Panc1 (cell line): ENCODE measurements around the gene IL11. TPM values are rescaled to one million over a fixed set of nuclear protein-coding genes. Genes with fewer than 3 reads are reported as not detected.

ENCODE experiments used
- ATAC-seq: fragments of 200-7000 bp; cut with Tn5 transposase; 2 replicates; pipeline ENCODE4 v1.9.1; 2020; ENCODE audit warnings: mild to moderate bottlenecking, moderate library complexity
- BruUV-seq: library from RNA; stranded (reverse); fragments of 400-500 nt; replicated peaks from 2 replicates; lab custom pipeline; 2021; lab: Mats Ljungman, UMichigan
- CTCF ChIA-PET: fragments of 300-600 bp; sonication (Branson Sonifier 250); formaldehyde crosslinking; loops from one replicate; lab custom pipeline; 2022; ENCODE audit warnings: antibody characterized with exemption; lab: Charles Lee
- POLR2A ChIA-PET: fragments of 300-600 bp; sonication (Branson Sonifier 250); formaldehyde crosslinking; loops from one replicate; lab custom pipeline; 2022; ENCODE audit warnings: antibody characterized with exemption; lab: Charles Lee
- DNase-seq: peaks from one replicate; pipeline ENCODE4 v3.0.0-alpha.2; 2010; ENCODE audit warnings: low read depth, low spot score
- H3K27ac ChIP-seq: 2 replicates; pipeline ENCODE4 v1.5.1; 2011; ENCODE audit warnings: mild to moderate bottlenecking, low read length, inconsistent platforms
- H3K27me3 ChIP-seq: fragments of 200-500 bp; sonication (Bioruptor generic); 2 replicates; pipeline ENCODE4 v1.6.0; 2014; ENCODE audit warnings: low read length, inconsistent platforms; ENCODE audit not compliant: control insufficient read depth, insufficient read depth
- H3K36me3 ChIP-seq: fragments of 200-500 bp; sonication (Bioruptor generic); 2 replicates; pipeline ENCODE4 v1.5.1; 2014; ENCODE audit warnings: inconsistent platforms, mild to moderate bottlenecking, low read length, moderate library complexity; ENCODE audit not compliant: control insufficient read depth, insufficient read depth
- H3K4me1 ChIP-seq: 2 replicates; pipeline ENCODE4 v1.5.1; 2011; ENCODE audit warnings: inconsistent platforms, mild to moderate bottlenecking, low read length, moderate library complexity; ENCODE audit not compliant: control insufficient read depth, insufficient read depth
- H3K4me3 ChIP-seq, 2 experiments: 2 replicates each; pipeline ENCODE4 v1.5.1; 2011 to 2012; ENCODE audit warnings: low read depth in 2 of 2, low read length in 2 of 2, mild to moderate bottlenecking in 2 of 2, inconsistent platforms in 1 of 2, moderate library complexity in 1 of 2
- H3K9me3 ChIP-seq: fragments of 200-500 bp; sonication (Bioruptor generic); 2 replicates; pipeline ENCODE4 v1.5.1; 2014; ENCODE audit warnings: low read depth, mild to moderate bottlenecking, inconsistent platforms, low read length, moderate library complexity; ENCODE audit not compliant: control insufficient read depth, insufficient read depth
- POLR2AphosphoS5 ChIP-seq: IDR thresholded peaks from 2 replicates; pipeline ENCODE4 v1.6.1; 2012; ENCODE audit warnings: mild to moderate bottlenecking, low read depth, low read length, moderate library complexity
- SIN3A ChIP-seq: IDR thresholded peaks from 2 replicates; pipeline ENCODE4 v1.6.1; 2012; ENCODE audit warnings: low read depth, mild to moderate bottlenecking, low read length, moderate library complexity, borderline replicate concordance; ENCODE audit not compliant: insufficient read depth
- TCF7L2 ChIP-seq: IDR thresholded peaks from 2 replicates; pipeline ENCODE4 v1.6.1; 2011; ENCODE audit warnings: mild to moderate bottlenecking, low read depth, low read length, inconsistent platforms
- in situ Hi-C: cut with HindIII; loops from 2 replicates; pipeline ENCODE4 v1.10.0; 2016; ENCODE audit warnings: low sequenced_read_pairs, low pct_unique_long_range_greater_than_20kb
- intact Hi-C: fragments of 100-400 bp; cut with micrococcal nuclease; formaldehyde crosslinking; loops from one replicate; pipeline ENCODE4 v1.10.0; 2022; ENCODE audit not compliant: unreplicated experiment
- total RNA-seq: library from RNA; stranded (reverse); gene quantifications from one replicate; pipeline ENCODE4 v1.2.1, GENCODE V29; 2021; ENCODE audit not compliant: unreplicated experiment
- TF ChIP-seq, protein P1 (sequence below): fragments of 450-650 bp; IDR thresholded peaks from 2 replicates; pipeline ENCODE4 v1.5.1; 2017; ENCODE audit warnings: mild to moderate bottlenecking
- TF ChIP-seq, protein P2 (sequence below), 2 experiments: IDR thresholded peaks; 2 replicates each; pipeline ENCODE4 v1.6.1; 2011 to 2012; ENCODE audit warnings: low read depth in 2 of 2, control low read depth in 1 of 2, low read length in 1 of 2, mild to moderate bottlenecking in 1 of 2, moderate library complexity in 1 of 2; ENCODE audit not compliant: insufficient read depth in 1 of 2

Gene IL11
- total RNA-seq, 1 experiment from 2014 or later: 4.4 TPM

DNA sequence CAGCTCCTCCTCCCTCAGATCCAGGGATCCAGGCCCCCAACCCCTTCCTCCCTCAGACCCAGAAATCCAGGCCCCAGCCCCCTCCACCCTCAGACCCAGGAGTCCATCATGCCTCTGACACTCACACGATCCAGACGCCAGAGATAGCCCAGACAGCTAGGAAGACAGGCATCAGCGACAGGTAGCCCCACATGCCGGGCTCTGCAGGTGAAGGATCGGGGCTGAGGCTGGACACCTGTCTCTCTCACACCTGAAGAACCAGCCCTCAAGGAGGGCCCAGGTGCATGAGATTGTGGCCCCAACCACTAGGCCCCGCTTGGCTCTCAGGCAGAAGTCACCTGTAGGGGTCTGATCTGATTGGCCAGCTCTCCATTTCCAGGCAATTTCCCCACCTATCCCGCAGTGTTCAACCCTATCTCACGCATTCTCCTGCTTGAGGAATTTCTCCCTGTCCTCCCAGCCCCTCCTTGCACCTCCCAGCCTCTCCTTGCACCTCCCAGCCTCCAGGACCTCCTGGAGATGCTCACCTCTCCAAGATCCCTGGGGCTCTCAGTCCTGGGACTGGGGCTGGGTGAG, 49.3 kb downstream of the IL11 start:
- in situ Hi-C loops: no loop called here
- ATAC-seq: no peak

GRCh38 chr19:55319785-55320184, 50.5 kb downstream of the IL11 start:
- in situ Hi-C loops: no loop called here
- no TSS peak for BruUV-seq
- no peak for DNase-seq
- Histone ChIP-seq H3K36me3 (no peaks in the 10 kb centered on the region), H3K4me3 (peak overlapping the region in 1 of 2 experiments; percentile 2; a peak in 1 of 4 replicates), H3K27ac (no peak overlapping the region), H3K4me1 (no peaks in the 10 kb centered on the region), H3K27me3 (no peaks in the 10 kb centered on the region), H3K9me3 (no peaks in the 10 kb centered on the region)
- intact Hi-C loops: no loop called here
- POLR2A ChIA-PET: no interaction called here
- TF ChIP-seq SIN3A (no peak), TCF7L2 (no peak), POLR2AphosphoS5 (no peak)
- TF ChIP-seq, protein P1, sequence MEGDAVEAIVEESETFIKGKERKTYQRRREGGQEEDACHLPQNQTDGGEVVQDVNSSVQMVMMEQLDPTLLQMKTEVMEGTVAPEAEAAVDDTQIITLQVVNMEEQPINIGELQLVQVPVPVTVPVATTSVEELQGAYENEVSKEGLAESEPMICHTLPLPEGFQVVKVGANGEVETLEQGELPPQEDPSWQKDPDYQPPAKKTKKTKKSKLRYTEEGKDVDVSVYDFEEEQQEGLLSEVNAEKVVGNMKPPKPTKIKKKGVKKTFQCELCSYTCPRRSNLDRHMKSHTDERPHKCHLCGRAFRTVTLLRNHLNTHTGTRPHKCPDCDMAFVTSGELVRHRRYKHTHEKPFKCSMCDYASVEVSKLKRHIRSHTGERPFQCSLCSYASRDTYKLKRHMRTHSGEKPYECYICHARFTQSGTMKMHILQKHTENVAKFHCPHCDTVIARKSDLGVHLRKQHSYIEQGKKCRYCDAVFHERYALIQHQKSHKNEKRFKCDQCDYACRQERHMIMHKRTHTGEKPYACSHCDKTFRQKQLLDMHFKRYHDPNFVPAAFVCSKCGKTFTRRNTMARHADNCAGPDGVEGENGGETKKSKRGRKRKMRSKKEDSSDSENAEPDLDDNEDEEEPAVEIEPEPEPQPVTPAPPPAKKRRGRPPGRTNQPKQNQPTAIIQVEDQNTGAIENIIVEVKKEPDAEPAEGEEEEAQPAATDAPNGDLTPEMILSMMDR: no peak
- TF ChIP-seq, protein P2, sequence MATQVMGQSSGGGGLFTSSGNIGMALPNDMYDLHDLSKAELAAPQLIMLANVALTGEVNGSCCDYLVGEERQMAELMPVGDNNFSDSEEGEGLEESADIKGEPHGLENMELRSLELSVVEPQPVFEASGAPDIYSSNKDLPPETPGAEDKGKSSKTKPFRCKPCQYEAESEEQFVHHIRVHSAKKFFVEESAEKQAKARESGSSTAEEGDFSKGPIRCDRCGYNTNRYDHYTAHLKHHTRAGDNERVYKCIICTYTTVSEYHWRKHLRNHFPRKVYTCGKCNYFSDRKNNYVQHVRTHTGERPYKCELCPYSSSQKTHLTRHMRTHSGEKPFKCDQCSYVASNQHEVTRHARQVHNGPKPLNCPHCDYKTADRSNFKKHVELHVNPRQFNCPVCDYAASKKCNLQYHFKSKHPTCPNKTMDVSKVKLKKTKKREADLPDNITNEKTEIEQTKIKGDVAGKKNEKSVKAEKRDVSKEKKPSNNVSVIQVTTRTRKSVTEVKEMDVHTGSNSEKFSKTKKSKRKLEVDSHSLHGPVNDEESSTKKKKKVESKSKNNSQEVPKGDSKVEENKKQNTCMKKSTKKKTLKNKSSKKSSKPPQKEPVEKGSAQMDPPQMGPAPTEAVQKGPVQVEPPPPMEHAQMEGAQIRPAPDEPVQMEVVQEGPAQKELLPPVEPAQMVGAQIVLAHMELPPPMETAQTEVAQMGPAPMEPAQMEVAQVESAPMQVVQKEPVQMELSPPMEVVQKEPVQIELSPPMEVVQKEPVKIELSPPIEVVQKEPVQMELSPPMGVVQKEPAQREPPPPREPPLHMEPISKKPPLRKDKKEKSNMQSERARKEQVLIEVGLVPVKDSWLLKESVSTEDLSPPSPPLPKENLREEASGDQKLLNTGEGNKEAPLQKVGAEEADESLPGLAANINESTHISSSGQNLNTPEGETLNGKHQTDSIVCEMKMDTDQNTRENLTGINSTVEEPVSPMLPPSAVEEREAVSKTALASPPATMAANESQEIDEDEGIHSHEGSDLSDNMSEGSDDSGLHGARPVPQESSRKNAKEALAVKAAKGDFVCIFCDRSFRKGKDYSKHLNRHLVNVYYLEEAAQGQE (IDR thresholded peaks at IDR 0.05; ENCODE audit: insufficient read depth in 1 of 2, low read depth in 2 of 2, low read length in 1 of 2): no peak
- peak; percentile 91 for ATAC-seq
- CTCF ChIA-PET: no interaction called here

More for the DNA sequence above, 49.3 kb downstream of the IL11 start:
- no TSS peak for BruUV-seq
- H3K27ac ChIP-seq: no peak overlapping the region
- no peaks in the 10 kb centered on the region for H3K9me3 ChIP-seq
- no peak overlapping the region for H3K4me3 ChIP-seq
- TF ChIP-seq POLR2AphosphoS5 (no peak), SIN3A (no peak), TCF7L2 (no peak)
- TF ChIP-seq, protein P1: no peak
- TF ChIP-seq, protein P2 (IDR thresholded peaks at IDR 0.05; ENCODE audit: insufficient read depth in 1 of 2, low read depth in 2 of 2, low read length in 1 of 2): no peak
- ChIA-PET POLR2A (interaction anchor here (1.5 kb wide), 1 partner anchor 18 kb away, joined by 4 read pairs; the partner anchor contains the start of gene KMT5C), CTCF (interaction anchor here (0.6 to 0.9 kb wide), 2 partner anchors 19 to 179 kb away, joined by 3 read pairs; no protein-coding TSS in a partner anchor)
- no peaks in the 10 kb centered on the region for H3K36me3 ChIP-seq
- H3K4me1 ChIP-seq: no peaks in the 10 kb centered on the region
- intact Hi-C loops: no loop called here
- no peaks in the 10 kb centered on the region for H3K27me3 ChIP-seq
- no peak for DNase-seq
